Endothelial cell of umbilical vein (primary cell): Measurements from ENCODE around the gene ERAP2. TPM values are rescaled to one million over a fixed set of nuclear protein-coding genes. Genes with fewer than 3 reads are reported as not detected.
A peak's percentile ranks its signal among the peaks of the same experiment; 100 is the strongest.

Experiments used
- BruUV-seq: library from RNA; stranded (reverse); fragments of 400-500 nt; replicated peaks from 2 replicates; lab custom pipeline; 2021; lab: Mats Ljungman, UMichigan
- CTCF ChIA-PET: fragments of 300-600, 350-600 bp; sonication (Branson Sonifier 250); formaldehyde crosslinking; loops from one replicate; lab custom pipeline; 2021; ENCODE audit warnings: antibody characterized with exemption, inconsistent platforms; lab: Charles Lee
- POLR2A ChIA-PET: fragments of 300-600, 350-600 bp; sonication (Branson Sonifier 250); formaldehyde crosslinking; loops from one replicate; lab custom pipeline; 2021; ENCODE audit warnings: antibody characterized with exemption, inconsistent platforms; lab: Charles Lee
- DNase-seq: peaks from one replicate; pipeline ENCODE4 v3.0.0-alpha.2; 2011; ENCODE audit warnings: low read depth, low spot score
- FAIRE-seq: peaks from 2 replicates; lab custom pipeline; 2011; peaks lifted over from hg19 to GRCh38; lab: Jason Lieb, UNC
- H2AFZ ChIP-seq: 2 replicates; pipeline ENCODE4 v1.6.0; 2012; ENCODE audit warnings: low read depth, low read length, control low read depth, inconsistent platforms
- H3K27ac ChIP-seq: 2 replicates; pipeline ENCODE4 v1.5.1; 2011; ENCODE audit warnings: low read depth, mild to moderate bottlenecking, control low read depth, low read length, moderate library complexity; ENCODE audit not compliant: insufficient read depth
- H3K27me3 ChIP-seq, 2 experiments: 2 replicates each; pipeline versions ENCODE4 v1.6.0 to v1.6.1; 2011; ENCODE audit warnings: low read length in 2 of 2, mixed read lengths in 1 of 2; ENCODE audit not compliant: control insufficient read depth in 2 of 2, insufficient read depth in 2 of 2
- H3K36me3 ChIP-seq, 2 experiments: 2 replicates in 1 of 2; 3 replicates in 1 of 2; pipeline ENCODE4 v1.5.1; 2011; ENCODE audit warnings: low read length in 2 of 2, mild to moderate bottlenecking in 1 of 2, moderate library complexity in 1 of 2; ENCODE audit not compliant: control insufficient read depth in 2 of 2, insufficient read depth in 2 of 2; ENCODE audit errors: extremely low read depth in 1 of 2
- H3K4me1 ChIP-seq: 3 replicates; pipeline ENCODE4 v1.5.1; 2011; ENCODE audit warnings: mild to moderate bottlenecking, low read length; ENCODE audit not compliant: control insufficient read depth, insufficient read depth; ENCODE audit errors: extremely low read depth
- H3K4me2 ChIP-seq: 2 replicates; pipeline ENCODE4 v1.6.1; 2011; ENCODE audit warnings: low read length, control low read depth, mixed read lengths; ENCODE audit not compliant: insufficient read depth
- H3K4me3 ChIP-seq, 3 experiments: fragments of 200-600 bp in 1 of 3; sonication (generic), shearing (Covaris generic) in 1 of 3; replicated peaks in 1 of 3; 2 replicates each; pipeline ENCODE4 v1.5.1; 2011 to 2016; ENCODE audit warnings: control low read depth in 3 of 3, low read length in 3 of 3, mild to moderate bottlenecking in 2 of 3, inconsistent platforms in 1 of 3, low read depth in 1 of 3, moderate library complexity in 1 of 3; ENCODE audit not compliant: insufficient read depth in 1 of 3
- H3K79me2 ChIP-seq: 2 replicates; pipeline ENCODE4 v1.6.0; 2012; ENCODE audit warnings: low read length, inconsistent platforms; ENCODE audit not compliant: control insufficient read depth, insufficient read depth
- H3K9ac ChIP-seq: replicated peaks from 2 replicates; pipeline ENCODE3; 2011; ENCODE audit warnings: low read length, control low read depth; ENCODE audit not compliant: insufficient read depth; ENCODE audit errors: extremely low read depth
- H3K9me1 ChIP-seq: replicated peaks from 3 replicates; pipeline ENCODE4 v1.6.0; 2011; ENCODE audit warnings: mild to moderate bottlenecking, low read length; ENCODE audit not compliant: control insufficient read depth, insufficient read depth; ENCODE audit errors: extremely low read depth
- H3K9me3 ChIP-seq: replicated peaks from 2 replicates; pipeline ENCODE4 v1.5.1; 2012; ENCODE audit warnings: low read length, inconsistent platforms; ENCODE audit not compliant: control insufficient read depth, insufficient read depth
- H4K20me1 ChIP-seq: replicated peaks from 2 replicates; pipeline ENCODE3; 2011; ENCODE audit warnings: mild to moderate bottlenecking, low read length; ENCODE audit not compliant: control insufficient read depth, insufficient read depth; ENCODE audit errors: extremely low read depth
- EZH2 ChIP-seq: IDR thresholded peaks from 2 replicates; pipeline ENCODE4 v1.6.1; 2012; ENCODE audit warnings: borderline replicate concordance, low read depth, mild to moderate bottlenecking, moderate library complexity, low read length, inconsistent platforms; ENCODE audit not compliant: severe bottlenecking
- FOS ChIP-seq: IDR thresholded peaks from 2 replicates; pipeline ENCODE4 v1.6.1; 2011; ENCODE audit warnings: mild to moderate bottlenecking, low read length, moderate library complexity, borderline replicate concordance; ENCODE audit not compliant: insufficient read depth
- GATA2 ChIP-seq: IDR thresholded peaks from 2 replicates; pipeline ENCODE4 v1.7.0; 2011; ENCODE audit warnings: low read depth, mild to moderate bottlenecking, moderate library complexity, mixed read lengths, low read length; ENCODE audit not compliant: insufficient read length, insufficient read depth
- JUN ChIP-seq: IDR thresholded peaks from 2 replicates; pipeline ENCODE4 v1.6.1; 2011; ENCODE audit warnings: borderline replicate concordance, low read depth; ENCODE audit not compliant: insufficient read length, insufficient read depth
- MYC ChIP-seq: IDR thresholded peaks from one replicate; pipeline ENCODE4 v1.6.1; 2011; ENCODE audit warnings: mild to moderate bottlenecking, low read depth, low read length
- POLR2A ChIP-seq: IDR thresholded peaks from 2 replicates; pipeline ENCODE4 v1.6.1; 2012; ENCODE audit warnings: low read depth, mild to moderate bottlenecking, control low read depth, low read length
- POLR2AphosphoS5 ChIP-seq: IDR thresholded peaks from 2 replicates; pipeline ENCODE4 v1.6.1; 2012; ENCODE audit warnings: low read depth, mild to moderate bottlenecking, control low read depth, low read length, moderate library complexity; ENCODE audit not compliant: insufficient read depth
- dilution Hi-C: fragments of 300-500 bp; cut with MboI; formaldehyde crosslinking; loops from one replicate; pipeline ENCODE4 v1.15.0; 2019; ENCODE audit warnings: low sequenced_read_pairs; ENCODE audit not compliant: extremely low pct_ligation_motif_present
- intact Hi-C: fragments of 100-400 bp; cut with micrococcal nuclease; formaldehyde crosslinking; loops from one replicate; pipeline ENCODE4 v1.10.0; 2022
- polyA plus RNA-seq, 4 experiments: library from polyadenylated mRNA; depleted of rRNA in 3 of 4; stranded (reverse) in 3 of 4; unstranded in 1 of 4; fragments of >200 nt; gene quantifications; 2 replicates each; pipeline versions ENCODE4 v1.2.1 to v1.2.3, GENCODE V29; 2011 to 2012; ENCODE audit warnings: missing spikeins in 1 of 4
- total RNA-seq: library from RNA; stranded (reverse); gene quantifications from 2 replicates; pipeline ENCODE4 v1.2.3, GENCODE V29; 2021
- TF ChIP-seq, protein P1 (sequence below): IDR thresholded peaks from 2 replicates; pipeline ENCODE4 v1.6.1; 2011; ENCODE audit not compliant: insufficient read depth, insufficient read length
- TF ChIP-seq, protein P2 (sequence below), 2 donors: IDR thresholded peaks; 1 replicate in 1 of 2; 2 replicates in 1 of 2; pipeline ENCODE4 v1.5.1; 2011; ENCODE audit warnings: low read length in 2 of 2, mild to moderate bottlenecking in 2 of 2, moderate library complexity in 2 of 2, control low read depth in 1 of 2, inconsistent platforms in 1 of 2, low read depth in 1 of 2; ENCODE audit not compliant: insufficient read depth in 1 of 2; ENCODE audit errors: extremely low read depth in 1 of 2

The ERAP2 gene
- total and polyA plus RNA-seq, 2 donors (not counting 3 experiments of a cell fraction or from before 2014, with no cell fraction given) = 3.1 to 10.0 TPM

GRCh38 chr5:96881511-96882115 is 5.3 kb downstream of the ERAP2 start:
- Histone ChIP-seq H3K27me3 (no peaks in the 10 kb centered on the region), H4K20me1 (no peaks in the 10 kb centered on the region), H3K27ac (peak overlapping the region; percentile 99), H3K36me3 (no peaks in the 10 kb centered on the region), H2AFZ (no peak overlapping the region), H3K4me2 (peak overlapping the region; percentile 74), H3K4me3 (no peak overlapping the region), H3K9ac (peak overlapping the region; percentile 64), H3K4me1 (peaks cover 50% of the 10 kb centered on the region), H3K9me1 (no peaks in the 10 kb centered on the region), H3K9me3 (no peaks in the 10 kb centered on the region), H3K79me2 (peaks cover 2% of the 10 kb centered on the region)
- peak; percentile 88 for DNase-seq
- ChIA-PET CTCF (interaction anchor here (0.8 to 2.0 kb wide), 2 partner anchors 13 to 261 kb away, joined by 3 to 17 read pairs; partner anchors contain the start of gene LIX1), POLR2A (no interaction called here)
- FAIRE-seq = peak; percentile 87
- intact Hi-C loops (loop anchor here (2.0 to 5.0 kb wide), 2 partner anchors 75 to 1891 kb away; partner anchors contain the start of genes ERAP1 and RGMB), dilution Hi-C loops (no loop called here)
- no TSS peak for BruUV-seq
- TF ChIP-seq, protein P1, sequence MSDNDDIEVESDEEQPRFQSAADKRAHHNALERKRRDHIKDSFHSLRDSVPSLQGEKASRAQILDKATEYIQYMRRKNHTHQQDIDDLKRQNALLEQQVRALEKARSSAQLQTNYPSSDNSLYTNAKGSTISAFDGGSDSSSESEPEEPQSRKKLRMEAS = no peak
- TF ChIP-seq POLR2AphosphoS5 = peak; percentile 74
- peak; percentile 90 for TF ChIP-seq JUN
- peak; percentile 97 for TF ChIP-seq FOS
- no peak for TF ChIP-seq EZH2
- TF ChIP-seq, protein P2, sequence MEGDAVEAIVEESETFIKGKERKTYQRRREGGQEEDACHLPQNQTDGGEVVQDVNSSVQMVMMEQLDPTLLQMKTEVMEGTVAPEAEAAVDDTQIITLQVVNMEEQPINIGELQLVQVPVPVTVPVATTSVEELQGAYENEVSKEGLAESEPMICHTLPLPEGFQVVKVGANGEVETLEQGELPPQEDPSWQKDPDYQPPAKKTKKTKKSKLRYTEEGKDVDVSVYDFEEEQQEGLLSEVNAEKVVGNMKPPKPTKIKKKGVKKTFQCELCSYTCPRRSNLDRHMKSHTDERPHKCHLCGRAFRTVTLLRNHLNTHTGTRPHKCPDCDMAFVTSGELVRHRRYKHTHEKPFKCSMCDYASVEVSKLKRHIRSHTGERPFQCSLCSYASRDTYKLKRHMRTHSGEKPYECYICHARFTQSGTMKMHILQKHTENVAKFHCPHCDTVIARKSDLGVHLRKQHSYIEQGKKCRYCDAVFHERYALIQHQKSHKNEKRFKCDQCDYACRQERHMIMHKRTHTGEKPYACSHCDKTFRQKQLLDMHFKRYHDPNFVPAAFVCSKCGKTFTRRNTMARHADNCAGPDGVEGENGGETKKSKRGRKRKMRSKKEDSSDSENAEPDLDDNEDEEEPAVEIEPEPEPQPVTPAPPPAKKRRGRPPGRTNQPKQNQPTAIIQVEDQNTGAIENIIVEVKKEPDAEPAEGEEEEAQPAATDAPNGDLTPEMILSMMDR (IDR thresholded peaks at IDR 0.05; ENCODE audit: extremely low read depth in 1 of 2, insufficient read depth in 1 of 2, low read depth in 1 of 2, low read length in 2 of 2) = no peak
- no peak for TF ChIP-seq MYC
- peak; percentile 42 for TF ChIP-seq POLR2A
- TF ChIP-seq GATA2 = peak; percentile 95
